Keratinocyte (primary cell): ENCODE results near the gene NOL9. TPM values are rescaled to one million over a fixed set of nuclear protein-coding genes. Genes with fewer than 3 reads are reported as not detected.

Source experiments
- DNase-seq: peaks from one replicate; pipeline ENCODE4 v3.0.0-alpha.2; 2011; ENCODE audit warnings: low read depth, missing footprints, low spot score
- FAIRE-seq: peaks from 2 replicates; lab custom pipeline; 2011; peaks lifted over from hg19 to GRCh38; lab: Jason Lieb, UNC
- H2AFZ ChIP-seq: 2 replicates; pipeline ENCODE4 v1.6.0; 2012; ENCODE audit warnings: low read length, control low read depth, inconsistent platforms; ENCODE audit not compliant: control insufficient read depth
- H3K27ac ChIP-seq: 2 replicates; pipeline ENCODE4 v1.5.1; 2011; ENCODE audit warnings: low read length; ENCODE audit not compliant: control insufficient read depth, insufficient read depth
- H3K27me3 ChIP-seq: 3 replicates; pipeline ENCODE4 v1.6.0; 2011; ENCODE audit warnings: low read length; ENCODE audit not compliant: control insufficient read depth, insufficient read depth; ENCODE audit errors: extremely low read depth
- H3K36me3 ChIP-seq, 2 experiments: 2 replicates in 1 of 2; 3 replicates in 1 of 2; pipeline ENCODE4 v1.5.1; 2011; ENCODE audit warnings: low read length in 2 of 2, mild to moderate bottlenecking in 1 of 2; ENCODE audit not compliant: control insufficient read depth in 2 of 2, insufficient read depth in 2 of 2; ENCODE audit errors: extremely low read depth in 1 of 2
- H3K4me1 ChIP-seq: 3 replicates; pipeline ENCODE4 v1.5.1; 2011; ENCODE audit warnings: low read length; ENCODE audit not compliant: control insufficient read depth, insufficient read depth; ENCODE audit errors: extremely low read depth
- H3K4me2 ChIP-seq: 3 replicates; pipeline ENCODE4 v1.6.0; 2011; ENCODE audit warnings: low read depth, low read length; ENCODE audit not compliant: control insufficient read depth, insufficient read depth; ENCODE audit errors: extremely low read depth
- H3K4me3 ChIP-seq, 3 experiments: fragments of 200-600 bp in 1 of 3; sonication (generic) in 1 of 3; 2 replicates in 2 of 3; 3 replicates in 1 of 3; pipeline ENCODE4 v1.5.1; 2011 to 2016; ENCODE audit warnings: low read length in 3 of 3, mild to moderate bottlenecking in 3 of 3, control low read depth in 2 of 3, inconsistent platforms in 1 of 3, low read depth in 1 of 3, mixed read lengths in 1 of 3, mixed run types in 1 of 3, moderate library complexity in 1 of 3; ENCODE audit not compliant: control insufficient read depth in 2 of 3, insufficient read depth in 2 of 3; ENCODE audit errors: extremely low read depth in 1 of 3
- H3K79me2 ChIP-seq: 2 replicates; pipeline ENCODE4 v1.6.0; 2012; ENCODE audit warnings: low read length; ENCODE audit not compliant: control insufficient read depth, insufficient read depth
- H3K9ac ChIP-seq: 3 replicates; pipeline ENCODE4 v1.6.0; 2011; ENCODE audit warnings: low read length; ENCODE audit not compliant: control insufficient read depth, insufficient read depth; ENCODE audit errors: extremely low read depth
- H3K9me1 ChIP-seq: 3 replicates; pipeline ENCODE4 v1.6.0; 2011; ENCODE audit warnings: low read length; ENCODE audit not compliant: control insufficient read depth, insufficient read depth; ENCODE audit errors: extremely low read depth
- H3K9me3 ChIP-seq: 2 replicates; pipeline ENCODE4 v1.5.1; 2012; ENCODE audit warnings: low read depth, low read length; ENCODE audit not compliant: control insufficient read depth
- H4K20me1 ChIP-seq: 3 replicates; pipeline ENCODE4 v1.6.0; 2011; ENCODE audit warnings: low read length; ENCODE audit not compliant: control insufficient read depth, insufficient read depth; ENCODE audit errors: extremely low read depth
- EZH2 ChIP-seq: IDR thresholded peaks from one replicate; pipeline ENCODE4 v1.6.1; 2012; ENCODE audit warnings: inconsistent platforms, mild to moderate bottlenecking, low read length, moderate library complexity
- dilution Hi-C: fragments of 300-500 bp; cut with MboI; formaldehyde crosslinking; loops from one replicate; pipeline ENCODE4 v1.7.0; 2020; ENCODE audit warnings: low sequenced_read_pairs; ENCODE audit not compliant: extremely low pct_ligation_motif_present
- polyA plus RNA-seq, 5 experiments: library from polyadenylated mRNA; depleted of rRNA in 3 of 5; stranded (reverse) in 3 of 5; stranded (forward) in 1 of 5; unstranded in 1 of 5; fragments of >200 nt; gene quantifications; 1 replicate in 1 of 5; 2 replicates in 3 of 5; 3 replicates in 1 of 5; pipeline versions ENCODE4 v1.2.1 to v1.2.3, GENCODE V29; 2011 to 2012; ENCODE audit warnings: missing spikeins in 2 of 5, low read depth in 1 of 5, low replicate concordance in 1 of 5
- TF ChIP-seq, protein P1 (sequence below), 3 experiments: IDR thresholded peaks in 1 of 3; conservative IDR thresholded peaks in 1 of 3; optimal IDR thresholded peaks in 1 of 3; 2 replicates in 2 of 3; 3 replicates in 1 of 3; pipeline versions ENCODE3 to v1.5.1; 2011; ENCODE audit warnings: low read length in 3 of 3, mild to moderate bottlenecking in 3 of 3, moderate library complexity in 2 of 3, control low read depth in 1 of 3, inconsistent platforms in 1 of 3; ENCODE audit not compliant: insufficient read depth in 2 of 3; ENCODE audit errors: extremely low read depth in 1 of 3

Gene NOL9
- polyA plus RNA-seq, 1 donor (not counting 4 experiments of a cell fraction or from before 2014, with no cell fraction given), result 24.6 TPM

DNA sequence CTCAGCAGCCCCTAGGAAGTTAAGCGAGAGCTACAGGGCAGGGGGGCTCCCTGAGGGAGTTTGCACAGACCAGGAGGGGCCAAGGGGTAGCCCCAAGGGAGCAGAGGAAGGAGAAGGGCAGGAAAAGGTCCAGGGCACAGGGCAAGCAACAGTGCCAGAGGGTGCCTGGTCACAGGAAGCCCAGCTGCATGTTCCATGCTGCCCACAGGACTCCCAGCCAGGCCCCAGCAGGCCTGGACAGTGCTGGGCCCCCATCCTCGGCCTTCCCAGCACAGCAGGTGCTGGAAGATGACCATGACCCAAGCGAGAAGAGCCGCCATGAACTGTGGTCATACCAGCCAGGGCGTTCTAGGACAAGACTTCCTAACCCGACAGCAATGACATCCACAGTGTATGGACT is 37.3 kb upstream of the NOL9 start:
- FAIRE-seq, result no peak
- Histone ChIP-seq H3K79me2 (peaks cover 48% of the 10 kb centered on the region), H3K4me3 (no peak overlapping the region), H4K20me1 (peaks cover 61% of the 10 kb centered on the region), H3K9me3 (no peaks in the 10 kb centered on the region), H3K27me3 (no peaks in the 10 kb centered on the region), H3K4me2 (no peak overlapping the region), H3K4me1 (peaks cover 33% of the 10 kb centered on the region), H3K9me1 (peaks cover 7% of the 10 kb centered on the region), H3K36me3 (peaks cover 50 to 76% of the 10 kb centered on the region in 2 experiments), H3K9ac (no peak overlapping the region), H2AFZ (no peak overlapping the region), H3K27ac (no peak overlapping the region)
- dilution Hi-C loops, result no loop called here
- no peak for DNase-seq
- TF ChIP-seq, protein P1, sequence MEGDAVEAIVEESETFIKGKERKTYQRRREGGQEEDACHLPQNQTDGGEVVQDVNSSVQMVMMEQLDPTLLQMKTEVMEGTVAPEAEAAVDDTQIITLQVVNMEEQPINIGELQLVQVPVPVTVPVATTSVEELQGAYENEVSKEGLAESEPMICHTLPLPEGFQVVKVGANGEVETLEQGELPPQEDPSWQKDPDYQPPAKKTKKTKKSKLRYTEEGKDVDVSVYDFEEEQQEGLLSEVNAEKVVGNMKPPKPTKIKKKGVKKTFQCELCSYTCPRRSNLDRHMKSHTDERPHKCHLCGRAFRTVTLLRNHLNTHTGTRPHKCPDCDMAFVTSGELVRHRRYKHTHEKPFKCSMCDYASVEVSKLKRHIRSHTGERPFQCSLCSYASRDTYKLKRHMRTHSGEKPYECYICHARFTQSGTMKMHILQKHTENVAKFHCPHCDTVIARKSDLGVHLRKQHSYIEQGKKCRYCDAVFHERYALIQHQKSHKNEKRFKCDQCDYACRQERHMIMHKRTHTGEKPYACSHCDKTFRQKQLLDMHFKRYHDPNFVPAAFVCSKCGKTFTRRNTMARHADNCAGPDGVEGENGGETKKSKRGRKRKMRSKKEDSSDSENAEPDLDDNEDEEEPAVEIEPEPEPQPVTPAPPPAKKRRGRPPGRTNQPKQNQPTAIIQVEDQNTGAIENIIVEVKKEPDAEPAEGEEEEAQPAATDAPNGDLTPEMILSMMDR (optimal IDR thresholded peaks at IDR 0.05 in 1 of 3, IDR thresholded peaks at IDR 0.05 in 1 of 3, conservative IDR thresholded peaks at IDR 0.05 in 1 of 3; ENCODE audit: extremely low read depth in 1 of 3, insufficient read depth in 2 of 3, low read length in 3 of 3), result no peak
- TF ChIP-seq EZH2, result no peak

DNA sequence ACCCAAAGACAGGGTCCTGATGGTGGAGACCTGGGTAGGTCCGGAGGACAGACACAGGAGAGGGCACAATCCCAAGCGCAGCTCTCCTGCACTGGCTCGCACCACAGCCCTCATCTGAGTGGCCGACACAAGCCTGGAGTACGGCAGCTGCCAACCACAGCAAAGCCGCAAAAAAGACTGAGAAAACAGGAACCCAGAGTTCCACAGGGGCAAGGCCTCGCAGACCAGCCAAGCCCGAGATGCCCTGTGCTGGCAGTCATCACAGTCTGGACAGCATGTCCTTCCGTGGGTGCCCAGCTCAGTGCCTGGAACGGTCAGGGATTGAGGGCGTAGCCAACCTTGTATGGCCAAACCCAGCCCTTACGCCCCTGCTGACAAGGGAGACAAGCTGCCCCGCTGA is 36.9 kb upstream of the NOL9 start:
- no peak for FAIRE-seq
- peaks cover 50 to 72% of the 10 kb centered on the region in 2 experiments for H3K36me3 ChIP-seq
- peaks cover 7% of the 10 kb centered on the region for H3K9me1 ChIP-seq
- TF ChIP-seq, protein P1 (optimal IDR thresholded peaks at IDR 0.05 in 1 of 3, IDR thresholded peaks at IDR 0.05 in 1 of 3, conservative IDR thresholded peaks at IDR 0.05 in 1 of 3; ENCODE audit: extremely low read depth in 1 of 3, insufficient read depth in 2 of 3, low read length in 3 of 3), result no peak
- TF ChIP-seq EZH2, result no peak
- DNase-seq, result no peak
- no peaks in the 10 kb centered on the region for H3K9me3 ChIP-seq
- no peak overlapping the region for H3K4me3 ChIP-seq
- peaks cover 33% of the 10 kb centered on the region for H3K4me1 ChIP-seq
- no peak overlapping the region for H2AFZ ChIP-seq
- no peak overlapping the region for H3K27ac ChIP-seq
- no peaks in the 10 kb centered on the region for H3K27me3 ChIP-seq
- H3K79me2 ChIP-seq, result peaks cover 44% of the 10 kb centered on the region
- dilution Hi-C loops, result no loop called here
- peaks cover 59% of the 10 kb centered on the region for H4K20me1 ChIP-seq
- no peak overlapping the region for H3K4me2 ChIP-seq
- H3K9ac ChIP-seq, result no peak overlapping the region
